ENCODE results near the gene ABCC1.

DNA sequence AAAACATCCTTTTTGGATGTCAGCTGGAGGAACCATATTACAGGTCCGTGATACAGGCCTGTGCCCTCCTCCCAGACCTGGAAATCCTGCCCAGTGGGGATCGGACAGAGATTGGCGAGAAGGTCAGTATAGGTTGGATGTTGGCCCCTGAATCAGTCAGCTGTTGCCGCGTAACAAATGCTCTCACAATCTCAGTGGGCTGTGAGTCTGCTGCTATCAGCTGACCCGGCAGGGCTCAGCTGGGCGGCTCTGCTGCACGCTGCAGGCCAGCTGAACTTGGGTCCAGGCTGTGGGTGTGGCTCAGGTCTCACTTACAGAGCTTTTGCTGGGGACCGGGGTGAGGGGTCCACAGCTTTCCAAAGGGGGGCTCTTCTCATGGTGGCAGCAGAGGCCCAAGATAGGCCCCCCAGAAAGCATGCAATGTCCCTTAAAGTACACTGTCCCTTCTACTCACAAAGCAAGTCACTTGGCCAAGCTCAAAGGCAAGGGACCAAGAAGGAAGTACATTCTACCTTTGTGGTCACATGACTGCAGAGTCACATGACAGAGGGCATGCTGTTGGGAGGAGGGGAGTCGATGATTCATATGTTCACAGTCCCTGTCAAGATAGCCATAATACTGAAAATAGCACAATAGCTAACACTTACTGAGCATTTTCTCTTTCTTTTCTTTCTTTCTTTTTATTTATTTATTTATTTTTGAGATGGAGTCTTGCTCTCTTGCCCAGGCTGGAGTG is 134.2 kb downstream of the ABCC1 start:
- TF ChIP-seq POLR2A (IDR thresholded peaks at IDR 0.05) = no peak
- TF ChIP-seq, protein P1, sequence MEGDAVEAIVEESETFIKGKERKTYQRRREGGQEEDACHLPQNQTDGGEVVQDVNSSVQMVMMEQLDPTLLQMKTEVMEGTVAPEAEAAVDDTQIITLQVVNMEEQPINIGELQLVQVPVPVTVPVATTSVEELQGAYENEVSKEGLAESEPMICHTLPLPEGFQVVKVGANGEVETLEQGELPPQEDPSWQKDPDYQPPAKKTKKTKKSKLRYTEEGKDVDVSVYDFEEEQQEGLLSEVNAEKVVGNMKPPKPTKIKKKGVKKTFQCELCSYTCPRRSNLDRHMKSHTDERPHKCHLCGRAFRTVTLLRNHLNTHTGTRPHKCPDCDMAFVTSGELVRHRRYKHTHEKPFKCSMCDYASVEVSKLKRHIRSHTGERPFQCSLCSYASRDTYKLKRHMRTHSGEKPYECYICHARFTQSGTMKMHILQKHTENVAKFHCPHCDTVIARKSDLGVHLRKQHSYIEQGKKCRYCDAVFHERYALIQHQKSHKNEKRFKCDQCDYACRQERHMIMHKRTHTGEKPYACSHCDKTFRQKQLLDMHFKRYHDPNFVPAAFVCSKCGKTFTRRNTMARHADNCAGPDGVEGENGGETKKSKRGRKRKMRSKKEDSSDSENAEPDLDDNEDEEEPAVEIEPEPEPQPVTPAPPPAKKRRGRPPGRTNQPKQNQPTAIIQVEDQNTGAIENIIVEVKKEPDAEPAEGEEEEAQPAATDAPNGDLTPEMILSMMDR (IDR thresholded peaks at IDR 0.05) = no peak
- no peak for TF ChIP-seq POLR2AphosphoS5 (IDR thresholded peaks at IDR 0.05)
